ENCODE results near the gene INHBA.

DNA sequence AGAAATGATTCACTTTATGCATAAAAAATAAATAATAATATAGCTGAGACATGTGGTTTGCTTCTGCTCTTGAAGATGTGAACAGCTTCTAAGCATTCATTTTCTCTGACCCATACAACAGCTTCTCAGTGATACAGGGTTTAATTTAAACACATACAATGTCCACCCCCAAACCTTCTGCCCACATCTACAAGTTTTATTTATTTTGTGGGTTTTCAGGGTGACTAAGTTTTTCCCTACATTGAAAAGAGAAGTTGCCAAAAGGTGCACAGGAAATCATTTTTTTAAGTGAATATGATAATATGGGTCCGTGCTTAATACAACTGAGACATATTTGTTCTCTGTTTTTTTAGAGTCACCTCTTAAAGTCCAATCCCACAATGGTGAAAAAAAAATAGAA is 17.2 kb downstream of the INHBA start:
- no peak for TF ChIP-seq POLR2A (IDR thresholded peaks at IDR 0.05; ENCODE audit: low read depth, low read length)
- TF ChIP-seq TAF1 (IDR thresholded peaks at IDR 0.05; ENCODE audit: borderline replicate concordance, low read depth, low read length), result no peak
- TF ChIP-seq POLR2AphosphoS5 (IDR thresholded peaks at IDR 0.05; ENCODE audit: low read depth, low read length), result no peak

All from GM12892 (cell line).